ENCODE measurements around the gene PTTG1IP.
"Not testable (repeated sequence)": the region's sequence is repeated elsewhere in the genome, so short reads cannot be mapped to it uniquely, and the experiment has no call there.

Gene PTTG1IP, protein sequence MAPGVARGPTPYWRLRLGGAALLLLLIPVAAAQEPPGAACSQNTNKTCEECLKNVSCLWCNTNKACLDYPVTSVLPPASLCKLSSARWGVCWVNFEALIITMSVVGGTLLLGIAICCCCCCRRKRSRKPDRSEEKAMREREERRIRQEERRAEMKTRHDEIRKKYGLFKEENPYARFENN

DNA sequence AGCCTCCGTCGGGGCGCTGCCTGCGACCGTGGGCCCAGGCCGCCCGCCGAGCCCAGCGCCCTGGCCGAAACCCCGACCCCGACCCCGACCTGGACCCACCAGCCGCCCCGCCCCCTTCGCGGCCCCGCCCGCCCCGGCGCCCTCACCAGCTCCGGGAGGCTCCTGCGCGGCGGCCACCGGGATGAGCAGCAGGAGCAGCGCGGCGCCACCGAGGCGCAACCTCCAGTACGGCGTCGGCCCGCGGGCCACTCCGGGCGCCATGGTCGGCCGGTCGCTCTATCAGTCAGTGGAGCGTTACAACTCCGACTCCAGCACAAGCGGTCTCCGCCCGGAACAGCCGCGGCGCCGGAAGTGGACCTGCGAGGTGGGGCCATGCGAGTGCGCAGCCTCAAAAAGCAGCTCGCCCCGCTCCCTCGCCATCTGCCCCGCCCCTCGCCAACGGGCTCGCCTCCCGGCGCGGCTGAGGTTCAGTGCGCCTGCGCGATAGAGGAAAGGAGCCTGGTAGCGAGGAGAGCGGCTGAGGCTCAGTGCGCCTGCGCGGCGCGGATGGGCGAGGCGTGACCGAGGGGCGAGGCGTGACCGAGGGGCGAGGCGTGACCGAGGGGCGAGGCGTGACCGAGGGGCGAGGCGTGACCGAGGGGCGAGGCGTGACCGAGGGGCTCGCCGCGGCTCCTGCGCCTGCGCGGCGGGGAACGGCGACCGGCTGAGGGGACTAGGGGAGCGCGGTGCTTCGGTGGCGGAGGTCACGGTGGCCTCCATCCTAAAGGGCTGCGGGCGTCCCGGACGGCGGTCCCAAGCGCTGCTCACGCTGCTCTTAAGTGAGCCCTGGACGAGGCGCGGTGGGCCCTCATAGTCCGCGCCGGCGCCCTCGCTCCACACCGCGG is at the start of gene PTTG1IP:
Gene PTTG1IP, minus strand, starts transcription at position 335 of the 884 bp plus-strand sequence. Its CDS starts 74 bp downstream, at position 261.
- DNase-seq (ENCODE audit: low read depth) = peak; percentile 98

DNA sequence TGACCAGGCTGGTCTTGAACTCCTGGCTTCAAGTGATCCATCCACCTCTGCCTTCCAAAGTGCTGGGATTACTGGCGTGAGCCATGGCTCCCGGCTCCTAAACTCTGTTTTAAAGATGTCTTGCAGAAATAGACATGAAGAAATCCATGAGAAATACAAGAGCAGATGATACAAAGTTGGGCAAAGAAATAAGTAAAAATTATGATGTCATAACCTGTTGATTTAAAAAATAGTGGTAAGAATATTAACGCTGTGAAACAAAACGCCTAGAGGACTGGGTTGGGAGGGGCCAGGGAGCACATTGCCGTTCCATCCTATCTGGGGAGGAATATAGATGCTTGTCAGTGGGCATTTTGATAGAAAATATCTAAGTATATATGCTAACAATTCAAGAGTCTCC is 48.4 kb upstream of the PTTG1IP start:
- no peak for DNase-seq (ENCODE audit: low read depth)

DNA sequence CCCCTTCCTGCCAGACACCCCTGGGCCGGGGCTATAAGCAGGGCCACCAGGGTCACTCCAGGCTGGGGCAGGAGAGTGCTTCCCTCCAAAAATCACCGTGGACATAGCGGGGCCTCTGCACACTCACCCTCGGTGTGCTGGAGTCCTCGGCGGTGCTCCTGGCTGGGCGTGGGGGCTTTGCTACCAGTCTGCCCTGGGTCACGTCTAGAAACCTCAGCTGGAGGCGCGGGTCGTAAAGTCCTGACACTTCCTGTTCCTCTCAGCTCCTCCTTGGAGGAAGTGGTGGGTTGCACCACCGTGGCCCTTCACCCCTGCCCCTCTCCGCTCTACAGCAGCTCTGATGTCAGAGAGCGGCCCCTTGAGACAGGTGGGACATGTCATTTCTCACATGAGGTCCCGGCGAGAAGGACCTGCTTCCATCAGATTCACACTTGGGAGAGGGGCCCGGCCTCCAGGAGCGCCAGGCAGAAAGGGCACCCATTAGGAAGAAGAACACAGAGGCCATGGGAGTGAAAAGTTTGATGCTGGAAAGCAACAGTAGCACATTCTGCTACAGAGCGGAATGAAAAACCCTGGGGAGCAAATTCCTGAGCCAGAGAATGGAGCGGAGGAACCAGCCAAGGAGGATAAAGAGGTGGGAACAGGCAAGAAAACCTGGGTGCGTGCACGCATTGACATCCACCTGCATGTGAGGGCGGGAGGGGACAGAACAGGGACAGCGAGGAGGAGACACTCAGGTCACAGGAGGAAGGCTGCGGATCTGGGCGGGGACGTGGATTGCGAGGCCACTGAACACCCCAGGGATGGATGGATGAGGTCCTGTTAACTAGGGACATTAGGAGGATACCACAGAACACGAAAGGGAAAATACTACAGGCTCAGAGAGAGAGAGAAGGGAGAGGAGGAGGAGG is 47.5 kb upstream of the PTTG1IP start, which contains the start of gene ITGB2:
Gene ITGB2, minus strand, starts transcription at position 206 of the 911 bp plus-strand sequence. CDS start 10,117 bp downstream, outside the sequence.
- no peak for DNase-seq (ENCODE audit: low read depth)

DNA sequence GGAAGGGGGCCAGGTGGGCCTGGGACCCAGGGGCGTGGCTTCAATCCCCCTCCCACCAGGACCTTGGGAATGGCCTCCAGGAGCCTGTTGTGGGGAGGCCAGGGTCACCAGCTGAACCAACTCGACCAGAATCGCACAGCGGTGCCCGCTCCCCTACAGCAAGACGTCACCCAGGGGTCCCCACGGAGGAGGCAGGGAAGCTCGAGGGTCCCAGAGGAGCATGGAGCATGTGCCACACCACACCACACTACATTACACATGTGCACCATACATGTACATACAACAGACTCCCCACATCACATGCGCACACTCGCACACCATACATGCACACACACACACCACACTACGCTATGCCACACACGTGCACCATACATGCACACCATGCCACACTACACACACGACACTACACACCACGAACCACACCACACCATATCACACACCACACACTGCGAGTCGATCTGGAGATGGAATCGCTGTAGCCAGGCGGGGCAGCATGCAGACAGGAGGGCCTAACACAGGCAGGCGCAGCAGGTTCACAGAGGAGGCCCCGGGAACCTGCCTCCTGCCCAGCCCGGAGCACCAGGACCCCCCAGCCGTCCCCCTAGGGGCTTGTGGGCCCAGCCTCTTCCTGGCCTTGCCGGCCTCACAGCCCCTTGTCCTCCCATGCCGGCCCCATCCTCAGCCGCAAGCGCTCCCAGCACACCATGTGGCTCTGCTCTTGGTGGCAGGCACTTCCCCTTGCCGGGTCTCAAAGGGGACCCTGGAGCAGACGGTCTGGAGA is 46.6 kb upstream of the PTTG1IP start:
- no peak for DNase-seq (ENCODE audit: low read depth)

DNA sequence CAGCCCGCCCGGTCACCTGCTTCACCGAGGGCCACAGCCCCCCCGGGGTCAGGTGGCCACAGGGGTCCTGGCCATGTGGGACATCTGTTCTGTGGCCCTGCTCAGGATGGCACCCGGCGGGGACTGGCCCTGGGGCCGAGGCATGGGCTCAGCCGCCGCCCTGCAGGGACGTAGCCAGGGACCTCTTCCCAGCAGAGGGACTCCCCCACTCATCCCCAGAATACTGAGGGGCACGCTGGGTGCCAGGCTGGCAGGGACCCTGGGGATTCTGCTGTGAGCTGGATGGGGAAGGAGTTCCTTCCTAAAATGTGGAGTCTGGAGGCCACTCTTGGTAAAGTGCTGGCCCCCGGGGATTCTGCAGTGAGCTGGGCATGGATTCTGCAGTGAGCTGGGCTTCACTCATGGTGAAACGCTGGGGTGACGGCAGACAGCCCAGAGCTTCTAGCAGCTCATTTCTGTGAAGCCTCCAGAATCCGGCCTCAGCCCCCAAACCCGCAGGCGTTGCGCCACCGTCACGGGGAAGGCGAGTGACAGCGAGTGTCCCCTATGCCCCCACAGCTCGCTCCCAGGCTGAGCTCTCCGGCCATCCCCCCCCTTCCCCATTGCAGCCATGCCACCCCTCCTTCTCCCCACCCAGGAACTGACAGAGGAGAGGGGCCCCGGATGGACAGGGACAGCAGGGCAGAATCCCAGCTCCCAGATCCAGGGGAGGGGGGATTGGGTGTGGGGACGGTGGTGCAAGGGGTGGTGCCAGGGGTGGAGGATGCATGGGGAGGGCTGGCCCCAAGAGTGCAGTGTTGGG is 45.8 kb upstream of the PTTG1IP start:
- no peak for DNase-seq (ENCODE audit: low read depth)

DNA sequence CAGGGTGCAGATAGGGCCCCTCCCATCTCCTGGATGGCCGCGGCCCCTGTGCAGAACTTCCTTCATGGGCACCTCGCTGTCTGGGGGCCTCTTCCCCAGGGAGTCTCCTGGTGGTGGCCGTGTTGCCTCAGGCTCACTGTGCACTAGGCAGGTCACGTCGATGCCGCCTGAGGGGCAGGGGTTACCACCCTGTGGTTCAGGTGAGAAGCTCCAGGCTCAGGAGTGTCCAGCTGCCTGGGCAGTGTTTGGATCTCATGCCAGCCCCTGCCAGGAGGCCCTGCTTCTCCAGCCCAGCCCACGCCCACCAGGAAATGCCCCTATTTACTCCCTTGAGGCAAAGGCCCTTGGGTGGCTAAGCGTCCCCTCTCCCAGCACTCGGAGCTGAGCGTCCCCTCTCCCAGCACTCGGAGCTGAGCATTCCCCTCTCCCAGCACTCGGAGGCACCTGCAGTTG is 45.1 kb upstream of the PTTG1IP start:
- DNase-seq (ENCODE audit: low read depth) = no peak

DNA sequence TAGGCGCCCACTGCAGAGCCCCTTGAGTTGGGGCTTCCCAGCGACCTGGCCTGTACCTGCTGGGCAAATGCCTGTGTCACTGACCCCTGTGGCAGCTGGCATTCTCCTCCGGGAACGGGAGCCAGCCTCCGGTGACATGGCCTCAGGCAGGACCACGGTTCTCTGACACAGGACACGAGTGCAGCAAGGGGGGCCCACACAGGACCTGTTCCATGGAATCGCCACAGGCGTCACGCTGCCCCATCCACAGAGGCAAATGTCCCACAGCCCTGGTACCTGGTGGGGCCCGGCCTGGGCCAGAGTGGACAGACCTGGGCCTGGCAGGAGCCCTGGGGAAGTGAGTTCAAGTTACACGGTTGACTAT is 44.6 kb upstream of the PTTG1IP start:
- DNase-seq (ENCODE audit: low read depth) = no peak

DNA sequence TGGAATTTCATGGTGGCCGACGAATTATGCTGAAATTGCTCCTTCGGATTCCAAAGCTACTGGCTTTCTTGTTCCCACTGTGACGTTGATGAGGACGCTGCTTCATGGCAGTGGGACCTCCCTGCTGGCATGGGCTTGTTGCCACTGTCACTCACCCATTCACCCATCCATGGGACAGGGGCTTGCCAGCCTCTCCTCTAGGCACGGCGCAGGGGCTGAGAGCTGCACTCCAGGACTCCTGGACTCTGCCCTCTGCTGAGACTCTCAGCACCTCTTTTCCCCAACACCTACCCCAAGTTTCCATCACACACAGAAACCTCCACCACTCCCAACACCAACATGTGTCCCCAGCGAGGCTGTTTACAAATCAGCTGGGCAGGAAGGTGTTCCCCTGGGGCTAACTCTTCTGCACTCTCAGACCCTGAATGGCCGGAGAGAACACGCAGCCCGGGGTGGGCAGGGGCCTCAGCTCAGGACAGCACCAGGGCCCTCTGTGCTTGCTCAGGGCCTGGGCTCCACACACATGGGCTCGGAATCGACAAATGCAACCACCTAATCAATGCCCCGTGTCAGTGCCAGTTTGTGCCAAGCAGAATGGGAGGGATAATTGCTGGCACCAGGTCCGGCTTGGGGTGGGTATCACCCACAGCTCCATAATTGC is 44.1 kb upstream of the PTTG1IP start:
- DNase-seq (ENCODE audit: low read depth) = no peak

DNA sequence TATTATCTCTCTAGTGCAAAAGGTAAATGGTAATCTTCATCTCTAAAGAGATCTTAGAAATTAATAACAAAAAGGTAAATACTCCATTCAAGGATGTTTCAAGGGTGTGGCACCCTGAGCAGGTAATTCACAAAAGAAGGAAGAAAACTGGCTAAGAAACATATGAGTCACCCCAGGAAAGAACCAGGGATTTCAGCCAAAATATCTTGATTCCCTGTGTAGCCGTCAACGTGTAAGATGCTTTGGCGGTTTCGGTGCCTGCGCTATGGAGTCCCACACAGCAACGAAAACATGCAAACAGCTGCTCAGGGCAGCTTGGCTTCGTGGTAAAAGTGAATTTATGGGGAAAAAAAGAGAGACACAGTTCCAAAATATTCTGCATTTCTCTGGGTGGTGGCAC is 43.5 kb upstream of the PTTG1IP start:
- no peak for DNase-seq (ENCODE audit: low read depth)

DNA sequence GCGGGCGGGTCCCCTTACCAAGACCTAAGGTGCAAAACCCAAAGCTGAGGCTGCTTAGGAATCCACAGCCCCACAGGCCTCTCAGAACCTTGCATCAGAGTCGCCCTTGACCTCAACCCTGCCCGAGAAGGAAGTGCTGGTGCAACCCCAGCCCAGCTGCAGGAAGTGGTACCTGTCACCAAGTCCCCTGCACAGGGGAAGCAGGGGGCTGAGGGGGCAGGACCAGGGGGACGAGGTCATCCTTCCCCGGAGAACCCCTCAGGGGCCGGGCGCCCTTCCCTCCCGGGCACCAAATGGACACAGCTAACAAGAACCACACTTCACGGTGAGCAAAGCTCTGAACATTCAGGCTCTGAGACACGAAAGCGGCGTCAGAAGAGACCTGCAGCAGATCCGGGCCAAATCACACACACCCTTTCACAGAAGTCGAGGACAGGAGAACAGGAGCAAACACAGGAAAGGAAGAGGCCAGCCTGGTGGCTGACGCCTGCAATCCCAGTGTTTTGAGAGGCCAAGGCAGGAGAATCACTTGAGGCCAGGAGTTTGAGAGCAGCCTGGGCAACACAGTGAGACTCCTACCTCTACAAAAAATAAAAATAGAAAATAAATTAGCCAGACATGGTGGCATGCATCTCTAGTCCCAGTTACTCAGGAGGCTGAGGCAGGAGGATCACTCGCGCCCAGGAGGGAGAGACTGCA is 40.8 kb upstream of the PTTG1IP start:
- peak; percentile 38 for DNase-seq (ENCODE audit: low read depth)

DNA sequence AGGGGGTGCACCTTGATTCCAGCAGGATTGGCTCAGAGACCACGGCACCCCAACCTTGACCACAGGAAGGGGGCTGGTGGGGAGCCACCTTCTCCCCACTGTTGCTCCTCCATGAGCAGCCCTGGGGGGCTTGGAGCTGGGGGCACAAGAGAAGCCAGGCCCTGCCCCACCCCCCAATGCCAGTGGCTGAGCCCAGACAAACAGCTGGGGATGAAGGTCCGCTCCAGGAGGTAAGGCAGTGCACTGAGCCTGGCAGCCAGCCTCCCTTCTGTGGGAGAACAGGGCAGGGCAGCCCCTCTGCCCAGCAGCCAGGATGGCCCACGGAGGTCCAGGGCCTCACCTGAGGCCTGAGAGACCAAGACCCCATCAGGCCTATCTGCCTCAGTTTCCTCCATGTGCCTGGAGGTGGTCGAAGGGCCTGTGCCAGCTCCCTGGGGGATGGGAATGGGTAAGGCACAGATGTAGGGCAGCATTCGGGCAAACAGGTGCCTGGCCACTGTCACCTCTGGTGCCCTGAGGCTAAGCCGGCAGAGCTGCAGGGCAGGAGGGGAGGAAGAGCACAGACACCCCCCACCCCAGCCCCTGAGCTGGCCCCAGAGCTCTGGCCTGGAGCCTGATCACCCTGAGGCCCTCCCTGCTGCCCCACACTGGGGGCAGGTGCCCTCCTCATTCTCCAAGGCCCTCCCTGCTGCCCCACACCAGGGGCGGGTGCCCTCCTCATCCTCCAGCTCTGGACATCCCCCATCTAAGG is 40.1 kb upstream of the PTTG1IP start:
- no peak for DNase-seq (ENCODE audit: low read depth)

DNA sequence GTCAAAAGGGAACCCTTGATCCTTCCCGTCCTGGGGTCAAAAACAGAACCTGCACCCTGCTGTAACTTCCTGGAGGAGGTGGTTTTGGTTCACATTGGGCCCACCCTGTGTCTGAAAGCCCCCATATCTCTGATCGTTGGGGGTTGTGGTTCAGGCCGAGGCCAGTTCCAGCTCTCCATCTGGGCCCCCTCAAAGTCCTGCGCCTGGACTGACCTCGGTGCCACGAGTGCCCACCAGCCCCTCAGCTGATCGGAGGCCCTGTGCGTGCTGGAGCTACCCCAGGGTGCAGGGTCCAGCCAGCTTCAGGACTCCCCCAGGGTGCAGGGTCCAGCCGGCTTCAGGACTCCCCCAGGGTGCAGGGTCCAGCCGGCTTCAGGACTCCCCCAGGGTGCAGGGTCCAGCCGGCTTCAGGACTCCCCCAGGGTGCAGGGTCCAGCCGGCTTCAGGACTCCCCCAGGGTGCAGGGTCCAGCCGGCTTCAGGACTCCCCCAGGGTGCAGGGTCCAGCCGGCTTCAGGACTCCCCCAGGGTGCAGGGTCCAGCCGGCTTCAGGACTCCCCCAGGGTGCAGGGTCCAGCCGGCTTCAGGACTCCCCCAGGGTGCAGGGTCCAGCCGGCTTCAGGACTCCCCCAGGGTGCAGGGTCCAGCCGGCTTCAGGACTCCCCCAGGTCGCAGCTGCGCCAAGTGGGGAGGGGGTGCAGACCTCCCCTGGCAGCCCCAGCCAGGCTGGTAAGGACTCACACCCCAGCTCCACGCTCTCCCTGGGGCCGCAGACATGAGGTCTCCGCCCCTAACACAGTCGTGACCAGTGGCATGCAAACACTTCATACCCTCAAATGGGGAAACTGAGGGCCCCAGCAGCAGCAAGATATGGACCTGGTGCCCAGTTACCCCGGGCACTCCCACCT is 39.3 kb upstream of the PTTG1IP start:
- DNase-seq (ENCODE audit: low read depth) = not testable (repeated sequence)

DNA sequence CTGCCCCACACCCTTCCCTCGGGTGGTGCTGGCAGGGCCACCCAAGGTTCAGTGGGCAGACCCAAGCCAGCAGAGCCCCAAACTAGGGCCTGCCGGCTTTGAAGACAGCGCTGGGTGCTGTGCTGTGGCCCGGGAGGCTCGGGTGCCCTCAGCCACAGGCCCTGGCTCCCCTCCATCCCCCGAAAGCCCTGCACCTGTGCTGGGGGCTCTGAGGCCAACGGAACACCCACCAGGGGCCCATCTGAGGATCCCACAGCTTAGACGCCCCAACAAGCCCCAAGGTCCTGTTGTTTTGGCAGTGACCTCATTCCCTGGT is 38.6 kb upstream of the PTTG1IP start:
- no peak for DNase-seq (ENCODE audit: low read depth)

DNA sequence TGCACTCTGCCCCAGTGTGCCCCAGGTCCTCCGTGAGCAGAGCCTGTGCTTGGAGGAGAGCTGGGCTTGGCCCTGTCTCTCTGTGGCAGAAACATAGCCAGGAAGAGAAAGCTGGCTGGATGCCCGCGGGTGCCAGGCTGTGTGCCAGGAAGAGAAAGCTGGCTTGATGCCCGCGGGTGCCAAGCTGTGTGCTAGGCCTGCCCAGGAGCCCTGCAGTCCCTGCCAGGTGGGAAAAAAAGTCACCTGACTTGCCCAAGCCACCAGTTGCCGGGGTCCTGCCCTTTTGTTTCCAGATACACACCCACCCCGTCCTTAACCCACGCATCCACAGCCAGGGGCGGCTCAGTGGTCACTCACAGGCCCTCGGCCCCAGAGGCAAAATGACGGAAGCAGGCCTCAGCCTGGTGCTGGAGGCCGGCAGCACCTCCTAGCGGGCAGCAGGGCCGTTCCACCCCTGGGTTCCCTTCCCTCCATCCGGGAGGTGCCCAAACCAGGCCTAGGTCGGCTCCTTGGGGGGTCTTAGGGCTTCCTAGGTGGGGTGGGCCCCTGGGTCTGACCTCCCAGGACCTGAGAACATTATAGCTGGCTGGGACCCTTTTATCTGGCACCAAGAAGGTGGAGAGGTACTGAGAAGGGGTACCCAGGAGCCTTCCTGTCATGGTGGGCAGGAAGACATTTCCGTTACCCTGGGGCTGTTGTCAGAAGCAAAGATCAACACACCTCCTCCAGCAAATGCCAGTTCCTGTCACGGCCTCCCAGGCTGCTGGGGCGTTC is 38.1 kb upstream of the PTTG1IP start:
- no peak for DNase-seq (ENCODE audit: low read depth)

DNA sequence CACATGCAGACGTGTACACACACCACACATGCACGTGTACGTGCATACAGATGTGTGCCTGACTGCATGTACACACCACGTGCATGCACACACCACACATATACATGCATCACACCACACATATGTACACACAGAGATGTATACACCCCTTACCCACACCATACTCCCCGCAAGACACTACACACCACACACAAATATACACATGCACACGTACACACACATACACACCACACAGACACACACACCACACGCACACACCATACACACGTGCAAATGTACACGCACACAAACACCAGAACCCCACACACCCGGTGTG is 37.5 kb upstream of the PTTG1IP start:
- no peak for DNase-seq (ENCODE audit: low read depth)

DNA sequence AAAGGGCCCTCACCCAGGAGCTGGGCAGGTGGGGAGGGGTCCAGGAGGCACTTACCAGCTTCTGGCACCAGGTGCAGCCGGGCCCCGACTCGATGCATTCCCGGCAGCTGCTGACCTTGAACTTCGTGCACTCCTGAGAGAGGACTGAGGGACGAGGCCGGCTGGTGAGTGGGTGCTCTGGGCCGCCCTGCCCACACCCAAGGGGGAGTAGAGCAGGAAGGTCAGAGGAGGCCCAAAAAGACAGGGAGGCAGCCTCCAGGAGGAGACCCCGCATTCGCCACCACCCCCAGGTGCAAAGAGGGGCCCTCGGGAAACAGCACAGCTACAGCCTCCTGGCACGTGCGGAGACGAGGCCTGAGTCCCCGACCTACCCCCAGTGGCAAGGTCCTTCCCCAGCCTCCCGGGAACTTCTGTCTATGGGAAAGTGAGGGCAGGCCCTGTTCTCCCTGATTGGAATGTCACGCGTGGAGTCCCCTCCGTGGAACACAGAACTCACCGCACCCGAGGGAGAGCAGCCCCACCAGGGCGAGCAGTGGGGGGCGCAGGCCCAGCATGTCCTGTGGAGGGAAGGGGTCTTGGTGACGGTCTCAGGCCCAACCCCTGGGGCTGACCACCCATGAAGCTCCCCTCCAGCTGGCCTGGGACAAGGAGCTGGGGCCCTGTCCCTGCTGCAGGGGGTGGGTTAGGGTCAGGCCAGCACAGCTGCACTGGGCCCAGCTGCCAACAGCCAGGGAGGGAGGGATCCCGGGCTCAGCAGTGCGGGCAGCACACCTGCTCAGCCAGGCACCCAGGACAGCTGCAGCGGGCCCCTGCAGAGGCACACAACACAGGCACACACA is 37.0 kb upstream of the PTTG1IP start:
- no peak for DNase-seq (ENCODE audit: low read depth)
